Mesodermal cell (in vitro differentiated cells): ENCODE measurements around the gene CR2.
"Not testable (repeated sequence)": the region's sequence is repeated elsewhere in the genome, so short reads cannot be mapped to it uniquely, and the experiment has no call there.

ENCODE experiments used
- H3K27ac ChIP-seq: 2 replicates; pipeline ENCODE4 v1.7.0; 2013; ENCODE audit warnings: mild to moderate bottlenecking, low read depth, low read length, moderate library complexity; ENCODE audit not compliant: severe bottlenecking
- H3K36me3 ChIP-seq: 2 replicates; pipeline ENCODE4 v1.7.1; 2013; ENCODE audit warnings: mild to moderate bottlenecking, low read length, moderate library complexity; ENCODE audit not compliant: control insufficient read depth, insufficient read depth
- H3K4me1 ChIP-seq: one replicate; pipeline ENCODE4 v1.7.1; 2013; ENCODE audit warnings: mild to moderate bottlenecking, low read length; ENCODE audit not compliant: insufficient read depth, control insufficient read depth, poor library complexity, severe bottlenecking
- H3K4me3 ChIP-seq: 2 replicates; pipeline ENCODE4 v1.7.0; 2013; ENCODE audit warnings: low read length, control low read depth, mild to moderate bottlenecking; ENCODE audit not compliant: insufficient read depth, poor library complexity, severe bottlenecking; ENCODE audit errors: extremely low read depth
- H3K9me3 ChIP-seq: 2 replicates; pipeline ENCODE4 v1.7.1; 2013; ENCODE audit warnings: mild to moderate bottlenecking, low read length, moderate library complexity; ENCODE audit not compliant: control insufficient read depth
- WGBS, 2 experiments: methylation state at CpG; one replicate each; pipeline ENCODE4 v1.1.5; 2013; ENCODE audit warnings: missing lambda C conversion rate in 2 of 2; ENCODE audit not compliant: insufficient coverage in 2 of 2; 5-methylcytosine and 5-hydroxymethylcytosine counted together

CR2 gene

GRCh38 chr1:207503950-207504349, 49.8 kb downstream of the CR2 start:
- 73 to 100% methylated on average over 2 to 3 of the region's 3 CpGs for WGBS, 2 experiments
- Histone ChIP-seq H3K36me3 (no peaks in the 10 kb centered on the region), H3K9me3 (no peaks in the 10 kb centered on the region), H3K4me1 (no peaks in the 10 kb centered on the region), H3K4me3 (no peak overlapping the region), H3K27ac (no peak overlapping the region)

DNA sequence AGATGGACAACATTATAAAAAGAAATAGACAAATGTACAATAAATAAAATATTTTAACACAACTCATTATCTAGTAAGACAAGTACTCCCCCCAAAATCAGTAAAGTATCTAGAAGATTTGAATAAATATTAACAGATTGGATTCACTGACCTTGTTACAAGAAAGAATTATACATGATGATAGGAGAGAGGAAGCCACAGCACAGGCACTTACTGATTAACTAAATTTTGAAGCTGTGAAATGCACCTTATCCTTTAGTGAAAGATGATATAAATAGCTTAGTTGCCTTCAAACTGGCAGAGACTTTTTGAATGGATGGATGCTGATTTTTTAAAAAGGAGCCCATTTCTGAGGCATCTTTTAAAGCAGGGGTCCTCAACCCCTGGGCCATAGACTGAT, 50.3 kb downstream of the CR2 start:
- Histone ChIP-seq H3K4me1 (no peaks in the 10 kb centered on the region), H3K36me3 (no peaks in the 10 kb centered on the region), H3K4me3 (no peak overlapping the region), H3K9me3 (no peaks in the 10 kb centered on the region), H3K27ac (no peak overlapping the region)

DNA sequence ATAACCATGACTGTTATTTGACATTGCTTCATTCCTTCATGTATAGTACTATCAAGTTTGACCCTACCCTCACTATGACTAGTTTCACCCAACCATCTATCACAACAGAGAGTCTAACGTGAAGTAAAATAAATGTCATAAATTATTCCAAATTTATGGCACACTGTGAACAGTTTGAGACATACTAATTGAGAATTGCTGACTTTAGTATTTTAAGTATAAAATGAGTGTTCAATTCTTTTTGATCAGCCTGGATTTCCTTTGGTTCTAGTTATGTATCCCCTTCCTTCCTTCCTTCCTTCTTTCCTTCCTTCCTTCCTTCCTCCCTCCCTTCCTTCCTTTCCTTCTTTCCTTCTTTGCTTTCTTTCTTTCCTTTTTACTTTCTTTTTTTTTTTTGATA, 56.3 kb downstream of the CR2 start:
- no peaks in the 10 kb centered on the region for H3K36me3 ChIP-seq
- H3K9me3 ChIP-seq, result no peaks in the 10 kb centered on the region
- WGBS, 2 experiments, result no CpG with 5 or more reads among the region's 1 CpG
- no peaks in the 10 kb centered on the region for H3K4me1 ChIP-seq
- H3K27ac ChIP-seq, result no peak overlapping the region
- H3K4me3 ChIP-seq, result no peak overlapping the region

DNA sequence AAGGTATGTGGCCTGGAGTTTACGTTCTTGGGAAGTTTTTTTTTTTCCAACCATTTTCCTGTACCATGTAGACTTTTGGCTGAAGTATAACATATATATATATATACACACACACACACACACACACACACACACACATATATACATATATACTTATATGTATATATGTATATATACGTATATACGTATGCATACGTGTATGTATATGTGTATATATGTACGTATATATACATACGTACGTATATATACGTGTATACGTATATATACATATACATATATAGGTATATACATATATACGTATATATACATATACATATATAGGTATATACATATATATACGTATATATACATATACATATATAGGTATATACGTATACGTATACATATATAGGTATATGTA, 60.8 kb downstream of the CR2 start:
- H3K4me1 ChIP-seq, result no peaks in the 10 kb centered on the region

DNA sequence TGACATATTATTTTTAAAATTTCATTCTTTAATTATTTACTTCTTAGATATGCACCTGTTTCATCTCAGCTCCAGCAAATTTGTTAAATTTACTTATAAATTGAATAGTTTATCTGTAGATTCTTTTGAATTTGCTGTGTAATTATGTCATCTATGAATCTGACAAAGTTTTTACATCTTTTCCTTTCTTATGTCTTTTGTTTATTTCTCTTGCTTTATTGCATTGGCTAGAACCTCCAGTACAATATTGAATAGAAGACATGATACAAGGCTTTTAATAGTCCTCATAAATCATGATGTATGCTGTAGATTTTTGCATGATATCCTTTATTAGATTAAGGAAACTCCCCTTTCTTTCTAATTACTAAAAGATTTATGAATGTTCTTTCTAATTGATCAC, 62.6 kb downstream of the CR2 start:
- no peak overlapping the region for H3K4me3 ChIP-seq
- no peaks in the 10 kb centered on the region for H3K36me3 ChIP-seq
- H3K9me3 ChIP-seq, result no peaks in the 10 kb centered on the region
- H3K27ac ChIP-seq, result no peak overlapping the region
- no peaks in the 10 kb centered on the region for H3K4me1 ChIP-seq

More for the DNA sequence above, 60.8 kb downstream of the CR2 start:
- no peaks in the 10 kb centered on the region for H3K36me3 ChIP-seq
- no peaks in the 10 kb centered on the region for H3K9me3 ChIP-seq
- WGBS, 2 experiments, result no CpG with 5 or more reads among the region's 13 CpGs
- H3K27ac ChIP-seq, result no peak overlapping the region
- no peak overlapping the region for H3K4me3 ChIP-seq

GRCh38 chr1:207518608-207519236, 64.6 kb downstream of the CR2 start:
- Histone ChIP-seq H3K36me3 (no peaks in the 10 kb centered on the region), H3K9me3 (no peaks in the 10 kb centered on the region), H3K27ac (no peak overlapping the region), H3K4me3 (no peak overlapping the region), H3K4me1 (no peaks in the 10 kb centered on the region)
- WGBS, 2 experiments, result 84 to 90% methylated on average over 3 of the region's 4 CpGs

DNA sequence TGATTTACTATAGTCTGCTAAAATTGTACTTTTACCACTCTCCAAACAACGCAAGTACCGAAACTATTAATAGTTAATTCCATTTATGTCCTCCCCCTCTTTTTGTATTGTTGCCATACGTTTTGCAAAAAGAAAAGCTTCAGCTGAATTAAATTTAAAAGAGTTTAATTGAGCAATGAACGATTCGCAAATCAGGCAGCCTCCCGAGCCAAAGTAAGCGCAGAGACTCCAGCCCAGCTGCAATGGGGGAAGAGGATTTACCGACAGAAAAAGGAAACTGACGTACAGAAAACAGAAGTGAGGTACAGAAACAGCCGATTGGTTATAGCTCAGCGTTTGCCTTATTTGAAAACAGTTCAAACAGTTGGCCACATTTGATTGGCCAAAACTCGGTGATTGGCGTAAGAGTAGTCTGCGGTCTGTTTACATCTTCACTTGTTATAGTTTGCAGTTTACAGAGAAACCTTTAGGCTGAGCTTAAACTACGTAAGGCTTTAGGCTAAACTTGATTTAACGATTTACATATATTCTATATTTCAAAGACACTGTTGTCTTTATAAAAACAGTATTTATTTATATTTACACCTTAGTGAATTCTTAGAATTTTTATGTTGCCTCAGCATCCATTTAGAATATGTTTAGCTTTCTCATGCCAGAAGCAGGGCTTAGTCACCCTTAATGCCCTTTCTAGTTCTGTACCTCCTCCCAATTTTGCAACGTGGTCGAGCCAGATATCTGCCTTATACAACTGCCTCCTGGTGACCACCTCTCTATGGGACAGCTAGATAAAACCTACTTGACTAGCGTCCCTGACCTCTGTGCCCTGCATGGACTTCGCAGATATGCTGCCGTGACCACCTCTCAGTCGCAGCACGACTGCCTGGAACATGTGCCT, 65.6 kb downstream of the CR2 start:
- Histone ChIP-seq H3K4me3 (no peak overlapping the region), H3K4me1 (no peaks in the 10 kb centered on the region), H3K27ac (no peak overlapping the region), H3K9me3 (no peaks in the 10 kb centered on the region), H3K36me3 (no peaks in the 10 kb centered on the region)
- WGBS, 2 experiments, result 92% methylated on average over 14 to 18 of the region's 23 CpGs

- 87 to 97% methylated on average over 3 to 5 of the region's 10 CpGs for WGBS, 2 experiments
- not testable (repeated sequence) for H3K4me1 ChIP-seq, H3K4me3 ChIP-seq, H3K36me3 ChIP-seq, H3K9me3 ChIP-seq, H3K27ac ChIP-seq
Measured at GRCh38 chr1:207520400-207521345, 66.5 kb downstream of the CR2 start.

- H3K4me3 ChIP-seq, H3K27ac ChIP-seq, H3K9me3 ChIP-seq, H3K4me1 ChIP-seq, H3K36me3 ChIP-seq: not testable (repeated sequence)
- no CpG with 5 or more reads among the region's 3 CpGs for WGBS, 2 experiments
Measured at GRCh38 chr1:207525239-207525638, 71.1 kb downstream of the CR2 start.

DNA sequence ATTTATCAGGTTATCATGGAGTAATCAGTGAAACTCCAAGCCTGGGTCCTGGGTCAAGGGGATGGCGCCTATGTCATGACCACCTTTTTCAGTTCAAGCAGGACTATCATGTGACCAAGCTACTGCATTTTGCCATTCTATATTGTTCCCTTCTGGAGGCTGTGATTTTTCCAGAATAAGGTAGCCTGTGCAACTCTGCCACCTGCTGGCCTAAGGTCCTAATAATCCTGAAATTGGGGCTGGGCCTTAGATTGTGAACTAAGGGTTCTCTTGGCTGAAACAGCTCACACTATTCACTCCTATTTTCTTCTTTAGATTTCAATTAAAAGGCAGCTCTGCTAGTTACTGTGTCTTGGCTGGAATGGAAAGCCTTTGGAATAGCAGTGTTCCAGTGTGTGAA, 74.3 kb downstream of the CR2 start:
- H3K4me3 ChIP-seq, H3K27ac ChIP-seq, H3K9me3 ChIP-seq, H3K4me1 ChIP-seq, H3K36me3 ChIP-seq: not testable (repeated sequence)
- no CpG with 5 or more reads among the region's 1 CpG for WGBS, 2 experiments
